Liver (tissue), 3 donors: ENCODE results near the gene AIP.

Experiments used
- EGR1 ChIP-seq, 2 donors: IDR thresholded peaks; 2 replicates each; pipeline ENCODE4 v1.6.1; 2016 to 2018; ENCODE audit warnings: antibody characterized with exemption in 2 of 2, low read depth in 2 of 2
- GABPA ChIP-seq, 2 donors: IDR thresholded peaks in 1 of 2; conservative IDR thresholded peaks in 1 of 2; 2 replicates each; pipeline ENCODE4 v1.6.1; 2016; ENCODE audit warnings: antibody characterized with exemption in 2 of 2, mild to moderate bottlenecking in 1 of 2, moderate library complexity in 1 of 2
- HNF4A ChIP-seq, 2 donors: conservative IDR thresholded peaks; 2 replicates each; pipeline ENCODE4 v1.6.1; 2016; ENCODE audit warnings: antibody characterized with exemption in 2 of 2, mild to moderate bottlenecking in 2 of 2
- JUND ChIP-seq, 2 donors: IDR thresholded peaks; 2 replicates each; pipeline ENCODE4 v1.6.1; 2016; ENCODE audit warnings: antibody characterized with exemption in 2 of 2
- SP1 ChIP-seq: IDR thresholded peaks from 2 replicates; pipeline ENCODE4 v1.6.1; 2018; ENCODE audit warnings: antibody characterized with exemption, mild to moderate bottlenecking
- TAF1 ChIP-seq: conservative IDR thresholded peaks from 2 replicates; pipeline ENCODE4 v1.6.1; 2016; ENCODE audit warnings: antibody characterized with exemption, mild to moderate bottlenecking
- TF ChIP-seq, protein P1 (sequence below): fragments of 150-350 bp; IDR thresholded peaks from 2 replicates; pipeline ENCODE4 v1.5.1; 2017; ENCODE audit warnings: improper control_type of control experiment, low read depth, low read length; ENCODE audit not compliant: missing input control
- TF ChIP-seq, protein P2 (sequence below): IDR thresholded peaks from 2 replicates; pipeline ENCODE4 v1.6.1; 2016; ENCODE audit warnings: antibody characterized with exemption
- donor health status: healthy.
- donor health status: healthy.

DNA sequence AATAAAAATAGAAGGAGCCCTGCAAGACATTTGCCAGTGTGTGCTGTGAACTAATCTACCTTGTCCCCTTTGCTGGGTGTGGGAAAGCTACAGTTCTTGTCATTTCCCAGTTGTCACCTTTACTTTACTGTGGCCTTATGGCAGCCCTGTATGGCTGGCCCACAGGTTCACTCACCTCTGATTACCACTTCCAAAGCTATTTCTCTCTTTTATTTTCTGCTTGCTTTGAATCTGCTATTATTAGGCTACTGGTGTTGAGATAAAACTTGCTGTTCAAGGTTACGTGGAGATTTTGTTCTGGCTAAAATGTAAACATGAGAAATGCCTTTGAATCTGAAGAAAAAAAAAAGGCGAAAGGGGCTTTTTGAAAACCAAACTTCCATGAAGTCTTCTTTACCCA is 50.1 kb downstream of the AIP start:
- TF ChIP-seq, protein P1, sequence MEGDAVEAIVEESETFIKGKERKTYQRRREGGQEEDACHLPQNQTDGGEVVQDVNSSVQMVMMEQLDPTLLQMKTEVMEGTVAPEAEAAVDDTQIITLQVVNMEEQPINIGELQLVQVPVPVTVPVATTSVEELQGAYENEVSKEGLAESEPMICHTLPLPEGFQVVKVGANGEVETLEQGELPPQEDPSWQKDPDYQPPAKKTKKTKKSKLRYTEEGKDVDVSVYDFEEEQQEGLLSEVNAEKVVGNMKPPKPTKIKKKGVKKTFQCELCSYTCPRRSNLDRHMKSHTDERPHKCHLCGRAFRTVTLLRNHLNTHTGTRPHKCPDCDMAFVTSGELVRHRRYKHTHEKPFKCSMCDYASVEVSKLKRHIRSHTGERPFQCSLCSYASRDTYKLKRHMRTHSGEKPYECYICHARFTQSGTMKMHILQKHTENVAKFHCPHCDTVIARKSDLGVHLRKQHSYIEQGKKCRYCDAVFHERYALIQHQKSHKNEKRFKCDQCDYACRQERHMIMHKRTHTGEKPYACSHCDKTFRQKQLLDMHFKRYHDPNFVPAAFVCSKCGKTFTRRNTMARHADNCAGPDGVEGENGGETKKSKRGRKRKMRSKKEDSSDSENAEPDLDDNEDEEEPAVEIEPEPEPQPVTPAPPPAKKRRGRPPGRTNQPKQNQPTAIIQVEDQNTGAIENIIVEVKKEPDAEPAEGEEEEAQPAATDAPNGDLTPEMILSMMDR, result no peak
- TF ChIP-seq GABPA (IDR thresholded peaks at IDR 0.05 in 1 of 2, conservative IDR thresholded peaks at IDR 0.05 in 1 of 2), result no peak
- TF ChIP-seq SP1, result no peak
- TF ChIP-seq JUND (IDR thresholded peaks at IDR 0.05), result no peak
- TF ChIP-seq TAF1, result no peak
- TF ChIP-seq EGR1 (IDR thresholded peaks at IDR 0.05; ENCODE audit: low read depth in 2 of 2), result no peak
- no peak for TF ChIP-seq HNF4A (conservative IDR thresholded peaks at IDR 0.05)
- TF ChIP-seq, protein P2, sequence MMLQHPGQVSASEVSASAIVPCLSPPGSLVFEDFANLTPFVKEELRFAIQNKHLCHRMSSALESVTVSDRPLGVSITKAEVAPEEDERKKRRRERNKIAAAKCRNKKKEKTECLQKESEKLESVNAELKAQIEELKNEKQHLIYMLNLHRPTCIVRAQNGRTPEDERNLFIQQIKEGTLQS, result no peak
